ENCODE measurements around the gene NCKAP5L. TPM values are rescaled to one million over a fixed set of nuclear protein-coding genes. Genes with fewer than 3 reads are reported as not detected.

The NCKAP5L gene
- total and polyA plus RNA-seq, 2 of the 8 experiments (the other 6 are each of a cell fraction or from before 2014, with no cell fraction given), result 9.4 to 27.9 TPM

DNA sequence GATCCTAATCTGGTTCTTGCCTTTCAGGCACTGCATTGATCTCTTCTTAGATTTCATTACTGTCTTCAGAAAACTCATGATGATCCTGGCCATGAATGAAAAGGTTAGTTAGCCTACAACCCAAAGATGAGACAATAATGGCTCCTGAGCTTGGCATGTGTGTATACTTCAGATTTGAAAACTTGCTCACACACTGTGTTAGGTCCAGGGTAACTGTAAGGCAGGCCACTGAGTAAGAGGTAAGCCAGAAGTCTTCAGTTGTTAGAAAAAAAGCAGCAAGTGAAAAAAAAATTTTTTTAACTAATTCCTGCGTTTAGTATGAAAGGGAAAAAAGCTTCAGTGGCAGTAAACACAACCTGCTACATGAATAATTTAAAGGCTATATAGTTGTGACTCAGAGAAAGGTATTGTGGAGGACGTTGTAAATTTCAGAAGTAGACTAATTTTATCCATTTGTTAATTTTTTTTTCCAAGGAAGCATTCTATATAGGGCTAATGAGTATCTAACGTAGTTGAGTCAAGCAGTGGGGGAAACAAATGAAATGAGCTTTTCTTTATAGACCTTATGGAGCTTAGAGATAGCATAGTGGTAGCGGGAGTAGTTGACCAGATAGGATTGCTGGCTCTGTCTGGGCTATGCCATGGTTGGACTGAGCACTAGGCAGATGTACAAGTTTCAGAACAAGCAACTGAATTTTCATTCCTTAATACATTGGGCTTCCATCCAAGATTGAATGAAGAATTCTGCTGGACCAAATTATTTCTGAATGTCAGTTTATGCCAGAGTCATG, 66.3 kb downstream of the NCKAP5L start:
- H3K23me2 ChIP-seq (ENCODE audit: low read depth, low read length), result no peaks in the 10 kb centered on the region
- no peak overlapping the region for H2BK20ac ChIP-seq (ENCODE audit: low read length)
- no peak for DNase-seq (ENCODE audit: low read depth in 1 of 2, low spot score in 2 of 2)
- H2BK120ac ChIP-seq (replicated peaks; ENCODE audit: low read depth, low read length), result no peak overlapping the region
- peaks cover 2 to 11% of the 10 kb centered on the region in 2 experiments for H4K20me1 ChIP-seq (replicated peaks in 1 of 2; ENCODE audit: control insufficient read depth in 1 of 2, insufficient read depth in 2 of 2, low read length in 2 of 2)
- H3K23ac ChIP-seq (ENCODE audit: insufficient read length), result no peak overlapping the region
- H3K18ac ChIP-seq (ENCODE audit: extremely low read depth, low read length), result no peak overlapping the region
- WGBS, 2 experiments (ENCODE audit: extremely low coverage in 1 of 2, insufficient coverage in 1 of 2, insufficient read length in 1 of 2, insufficient replicate concordance in 2 of 2, low coverage in 1 of 2, low lambda C conversion rate in 2 of 2, missing lambda C conversion rate in 1 of 2), result 86% methylated on average over 4 of the region's 4 CpGs; no CpG with 5 or more reads in 1 of the 2 experiments
- H3K4me2 ChIP-seq (ENCODE audit: insufficient read depth in 1 of 2, low read depth in 2 of 2, low read length in 2 of 2), result no peak overlapping the region
- no peak overlapping the region for H3K4me3 ChIP-seq (ENCODE audit: extremely low read depth in 1 of 4, insufficient read depth in 2 of 4, low read depth in 3 of 4, low read length in 4 of 4)
- no peak for FAIRE-seq
- ChIA-PET CTCF (ENCODE audit: partially characterized antibody) (interaction anchor here (0.7 to 14.5 kb wide), 29 partner anchors 8 to 205 kb away, joined by 3 to 119 read pairs (median 4); partner anchors contain the start of gene TMBIM6), POLR2A (ENCODE audit: partially characterized antibody) (interaction anchor here (1.1 to 4.0 kb wide), 5 partner anchors 9 to 48 kb away, joined by 3 to 18 read pairs (median 4); partner anchors contain the start of gene TMBIM6)
- H2BK15ac ChIP-seq (ENCODE audit: low read length), result no peak overlapping the region
- peaks cover 35 to 74% (median 61%) of the 10 kb centered on the region in 4 experiments for H3K36me3 ChIP-seq (ENCODE audit: control insufficient read depth in 2 of 4, insufficient read depth in 4 of 4, low read length in 3 of 4)
- no peak overlapping the region for H2BK5ac ChIP-seq (ENCODE audit: low read depth, low read length)
- no peak overlapping the region for H2AK5ac ChIP-seq (ENCODE audit: low read depth, low read length)
- no peak overlapping the region for H2BK12ac ChIP-seq (ENCODE audit: low read depth, low read length)
- H3K79me2 ChIP-seq (ENCODE audit: control insufficient read depth in 1 of 2, insufficient read depth in 2 of 2, low read length in 2 of 2), result no peaks in the 10 kb centered on the region
- no peak overlapping the region for H4K8ac ChIP-seq (ENCODE audit: extremely low read depth, insufficient read depth, low read length)
- no peak overlapping the region for H3K9ac ChIP-seq (replicated peaks in 1 of 4; ENCODE audit: extremely low read depth in 1 of 4, low read depth in 3 of 4, low read length in 3 of 4)
- no peaks in the 10 kb centered on the region for H3K79me1 ChIP-seq (ENCODE audit: low read depth, low read length)
- H2AFZ ChIP-seq (ENCODE audit: low read length), result no peak overlapping the region
- no peak overlapping the region for H3K4ac ChIP-seq (replicated peaks; ENCODE audit: insufficient read length, low read depth, low read length)
- H3K9me3 ChIP-seq (ENCODE audit: insufficient read depth in 2 of 2, low read depth in 1 of 2, low read length in 1 of 2), result no peaks in the 10 kb centered on the region
- no peak overlapping the region for H4K5ac ChIP-seq (ENCODE audit: insufficient read length, low read depth, low read length)
- H3K27ac ChIP-seq (ENCODE audit: low read depth, low read length), result no peak overlapping the region
- H3K4me1 ChIP-seq (replicated peaks in 1 of 4; ENCODE audit: control insufficient read depth in 3 of 4, insufficient read depth in 4 of 4, low read length in 3 of 4), result no peaks in the 10 kb centered on the region
- no peak overlapping the region for H4K91ac ChIP-seq (replicated peaks; ENCODE audit: insufficient read length, low read length)
- no peak overlapping the region for H3K56ac ChIP-seq (replicated peaks; ENCODE audit: insufficient read length, low read depth, low read length)
- H3K27me3 ChIP-seq (replicated peaks in 1 of 4; ENCODE audit: control insufficient read depth in 3 of 4, extremely low read depth in 1 of 4, insufficient read depth in 3 of 4, low read length in 3 of 4), result no peaks in the 10 kb centered on the region
- H3K14ac ChIP-seq (ENCODE audit: insufficient read length), result no peak overlapping the region
- TF ChIP-seq, protein P1, sequence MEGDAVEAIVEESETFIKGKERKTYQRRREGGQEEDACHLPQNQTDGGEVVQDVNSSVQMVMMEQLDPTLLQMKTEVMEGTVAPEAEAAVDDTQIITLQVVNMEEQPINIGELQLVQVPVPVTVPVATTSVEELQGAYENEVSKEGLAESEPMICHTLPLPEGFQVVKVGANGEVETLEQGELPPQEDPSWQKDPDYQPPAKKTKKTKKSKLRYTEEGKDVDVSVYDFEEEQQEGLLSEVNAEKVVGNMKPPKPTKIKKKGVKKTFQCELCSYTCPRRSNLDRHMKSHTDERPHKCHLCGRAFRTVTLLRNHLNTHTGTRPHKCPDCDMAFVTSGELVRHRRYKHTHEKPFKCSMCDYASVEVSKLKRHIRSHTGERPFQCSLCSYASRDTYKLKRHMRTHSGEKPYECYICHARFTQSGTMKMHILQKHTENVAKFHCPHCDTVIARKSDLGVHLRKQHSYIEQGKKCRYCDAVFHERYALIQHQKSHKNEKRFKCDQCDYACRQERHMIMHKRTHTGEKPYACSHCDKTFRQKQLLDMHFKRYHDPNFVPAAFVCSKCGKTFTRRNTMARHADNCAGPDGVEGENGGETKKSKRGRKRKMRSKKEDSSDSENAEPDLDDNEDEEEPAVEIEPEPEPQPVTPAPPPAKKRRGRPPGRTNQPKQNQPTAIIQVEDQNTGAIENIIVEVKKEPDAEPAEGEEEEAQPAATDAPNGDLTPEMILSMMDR (IDR thresholded peaks at IDR 0.05; ENCODE audit: control extremely low read depth in 1 of 3, insufficient read depth in 1 of 3, low read depth in 1 of 3, low read length in 3 of 3), result no peak
- TF ChIP-seq POU5F1 (IDR thresholded peaks at IDR 0.05; ENCODE audit: low read depth, low read length), result no peak
- TF ChIP-seq, protein P2, sequence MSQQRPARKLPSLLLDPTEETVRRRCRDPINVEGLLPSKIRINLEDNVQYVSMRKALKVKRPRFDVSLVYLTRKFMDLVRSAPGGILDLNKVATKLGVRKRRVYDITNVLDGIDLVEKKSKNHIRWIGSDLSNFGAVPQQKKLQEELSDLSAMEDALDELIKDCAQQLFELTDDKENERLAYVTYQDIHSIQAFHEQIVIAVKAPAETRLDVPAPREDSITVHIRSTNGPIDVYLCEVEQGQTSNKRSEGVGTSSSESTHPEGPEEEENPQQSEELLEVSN (IDR thresholded peaks at IDR 0.05), result no peak
- no peak for TF ChIP-seq SAP30 (IDR thresholded peaks at IDR 0.05; ENCODE audit: insufficient read depth, insufficient replicate concordance, low read length)
- no peak for TF ChIP-seq HDAC2 (IDR thresholded peaks at IDR 0.05; ENCODE audit: borderline replicate concordance in 1 of 2, low read depth in 2 of 2, low read length in 2 of 2)
- no peak for TF ChIP-seq KDM5A (IDR thresholded peaks at IDR 0.05; ENCODE audit: low read length)
- TF ChIP-seq GABPA (IDR thresholded peaks at IDR 0.05; ENCODE audit: borderline replicate concordance, insufficient read depth, low read length), result no peak
- TF ChIP-seq JUND (IDR thresholded peaks at IDR 0.05; ENCODE audit: low read length), result no peak

Measured in H1 (cell line).